Caco-2 (cell line): Measurements from ENCODE around the gene CROCC. TPM values are rescaled to one million over a fixed set of nuclear protein-coding genes. Genes with fewer than 3 reads are reported as not detected.

Experiments
- BruUV-seq: library from RNA; stranded (reverse); fragments of 400-500 nt; replicated peaks from 2 replicates; lab custom pipeline; 2021; lab: Mats Ljungman, UMichigan
- CTCF ChIA-PET: fragments of 300-600 bp; sonication (Branson Sonifier 250); formaldehyde crosslinking; loops from one replicate; lab custom pipeline; 2022; ENCODE audit warnings: antibody characterized with exemption; lab: Charles Lee
- POLR2A ChIA-PET: fragments of 300-600 bp; sonication (Branson Sonifier 250); formaldehyde crosslinking; loops from one replicate; lab custom pipeline; 2022; ENCODE audit warnings: antibody characterized with exemption; lab: Charles Lee
- DNase-seq, 2 experiments: peaks; one replicate each; pipeline versions ENCODE4 v3.0.0 to v3.0.0-alpha.2; 2020 to 2022
- H3K27me3 ChIP-seq: replicated peaks from 2 replicates; pipeline ENCODE4 v1.6.0; 2011; ENCODE audit warnings: low read length; ENCODE audit not compliant: control insufficient read depth, insufficient read depth
- H3K36me3 ChIP-seq: 2 replicates; pipeline ENCODE4 v1.5.1; 2011; ENCODE audit warnings: low read length; ENCODE audit not compliant: control insufficient read depth, insufficient read depth
- H3K4me1 ChIP-seq: fragments of 250-450 bp; sonication (Bioruptor Pico); 2 replicates; pipeline ENCODE4 v1.5.1; 2020; ENCODE audit warnings: mild to moderate bottlenecking
- H3K4me3 ChIP-seq: 2 replicates; pipeline ENCODE4 v1.5.1; 2011; ENCODE audit warnings: low read depth, mild to moderate bottlenecking, control low read depth, low read length
- H3K9me3 ChIP-seq: fragments of 250-450 bp; sonication (Bioruptor Pico); 2 replicates; pipeline ENCODE4 v1.5.1; 2020; ENCODE audit warnings: mild to moderate bottlenecking, moderate library complexity
- H3K27ac Mint-ChIP-seq: one replicate; pipeline ENCODE4 v1.8.0; 2022; ENCODE audit warnings: mixed read lengths; ENCODE audit not compliant: unreplicated experiment
- H3K27me3 Mint-ChIP-seq: one replicate; pipeline ENCODE4 v1.8.0; 2022; ENCODE audit warnings: mixed read lengths; ENCODE audit not compliant: insufficient read depth, unreplicated experiment
- H3K36me3 Mint-ChIP-seq: one replicate; pipeline ENCODE4 v1.8.0; 2022; ENCODE audit warnings: mild to moderate bottlenecking, mixed read lengths; ENCODE audit not compliant: insufficient read depth, unreplicated experiment
- H3K4me1 Mint-ChIP-seq: one replicate; pipeline ENCODE4 v1.8.0; 2022; ENCODE audit warnings: low read depth, mixed read lengths; ENCODE audit not compliant: unreplicated experiment
- H3K4me3 Mint-ChIP-seq: one replicate; pipeline ENCODE4 v1.8.0; 2022; ENCODE audit warnings: mild to moderate bottlenecking, moderate library complexity, mixed read lengths; ENCODE audit not compliant: unreplicated experiment
- H3K9me3 Mint-ChIP-seq: one replicate; pipeline ENCODE4 v1.8.0; 2022; ENCODE audit warnings: mixed read lengths; ENCODE audit not compliant: unreplicated experiment
- intact Hi-C: fragments of 100-400 bp; cut with micrococcal nuclease; formaldehyde crosslinking; loops from one replicate; pipeline ENCODE4 v1.10.0; 2022; ENCODE audit not compliant: unreplicated experiment
- total RNA-seq: library from RNA; stranded (reverse); gene quantifications from 2 replicates; pipeline ENCODE4 v1.2.3, GENCODE V29; 2022
- TF ChIP-seq, protein P1 (sequence below), 2 experiments: fragments of 200-600 bp in 1 of 2; IDR thresholded peaks; 1 replicate in 1 of 2; 2 replicates in 1 of 2; pipeline versions ENCODE4 v1.5.1 to v1.8.0; 2011 to 2022; ENCODE audit warnings: antibody characterized with exemption in 1 of 2, control low read depth in 1 of 2, inconsistent platforms in 1 of 2, low read depth in 1 of 2, low read length in 1 of 2, mild to moderate bottlenecking in 1 of 2, moderate library complexity in 1 of 2; ENCODE audit not compliant: insufficient read depth in 1 of 2, severe bottlenecking in 1 of 2, unreplicated experiment in 1 of 2

Gene CROCC
- total RNA-seq, 1 experiment from 2014 or later, result 7.6 TPM

DNA sequence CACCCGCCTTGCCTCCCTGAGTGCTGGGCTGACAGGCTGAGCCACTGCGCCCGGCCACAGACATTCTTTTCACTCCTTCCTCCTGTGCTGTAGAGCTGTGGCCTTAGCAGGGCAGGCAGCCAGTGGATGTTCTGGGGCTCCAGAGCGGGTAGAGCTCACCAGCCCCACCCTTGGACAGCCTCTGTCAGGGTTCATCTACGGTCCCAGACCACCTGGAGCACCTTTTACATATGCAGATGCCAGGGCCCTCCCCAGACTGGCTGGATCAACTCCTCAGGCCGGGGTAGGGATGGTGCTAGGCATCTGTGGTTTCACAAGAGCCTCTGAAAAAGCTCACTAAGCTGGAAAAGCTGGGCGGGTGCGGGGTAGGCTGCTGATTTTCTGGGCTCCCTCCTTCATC lies 85.4 kb downstream of the CROCC start:
- no peaks in the 10 kb centered on the region for H3K27me3 ChIP-seq
- TF ChIP-seq, protein P1, sequence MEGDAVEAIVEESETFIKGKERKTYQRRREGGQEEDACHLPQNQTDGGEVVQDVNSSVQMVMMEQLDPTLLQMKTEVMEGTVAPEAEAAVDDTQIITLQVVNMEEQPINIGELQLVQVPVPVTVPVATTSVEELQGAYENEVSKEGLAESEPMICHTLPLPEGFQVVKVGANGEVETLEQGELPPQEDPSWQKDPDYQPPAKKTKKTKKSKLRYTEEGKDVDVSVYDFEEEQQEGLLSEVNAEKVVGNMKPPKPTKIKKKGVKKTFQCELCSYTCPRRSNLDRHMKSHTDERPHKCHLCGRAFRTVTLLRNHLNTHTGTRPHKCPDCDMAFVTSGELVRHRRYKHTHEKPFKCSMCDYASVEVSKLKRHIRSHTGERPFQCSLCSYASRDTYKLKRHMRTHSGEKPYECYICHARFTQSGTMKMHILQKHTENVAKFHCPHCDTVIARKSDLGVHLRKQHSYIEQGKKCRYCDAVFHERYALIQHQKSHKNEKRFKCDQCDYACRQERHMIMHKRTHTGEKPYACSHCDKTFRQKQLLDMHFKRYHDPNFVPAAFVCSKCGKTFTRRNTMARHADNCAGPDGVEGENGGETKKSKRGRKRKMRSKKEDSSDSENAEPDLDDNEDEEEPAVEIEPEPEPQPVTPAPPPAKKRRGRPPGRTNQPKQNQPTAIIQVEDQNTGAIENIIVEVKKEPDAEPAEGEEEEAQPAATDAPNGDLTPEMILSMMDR (IDR thresholded peaks at IDR 0.05; ENCODE audit: insufficient read depth in 1 of 2, low read depth in 1 of 2, low read length in 1 of 2, severe bottlenecking in 1 of 2, unreplicated experiment in 1 of 2), result no peak
- H3K27ac Mint-ChIP-seq, result no peak overlapping the region
- no peak overlapping the region for H3K4me3 Mint-ChIP-seq
- H3K36me3 ChIP-seq, result no peaks in the 10 kb centered on the region
- H3K9me3 ChIP-seq, result no peaks in the 10 kb centered on the region
- peaks cover 2% of the 10 kb centered on the region for H3K4me1 Mint-ChIP-seq
- ChIA-PET POLR2A (no interaction called here), CTCF (no interaction called here)
- no TSS peak for BruUV-seq
- H3K27me3 Mint-ChIP-seq, result no peaks in the 10 kb centered on the region
- no peak overlapping the region for H3K4me3 ChIP-seq
- intact Hi-C loops, result no loop called here
- H3K9me3 Mint-ChIP-seq, result no peaks in the 10 kb centered on the region
- no peak for DNase-seq
- no peaks in the 10 kb centered on the region; the same call in 1 of the 2 replicates for H3K4me1 ChIP-seq
- H3K36me3 Mint-ChIP-seq, result no peaks in the 10 kb centered on the region

DNA sequence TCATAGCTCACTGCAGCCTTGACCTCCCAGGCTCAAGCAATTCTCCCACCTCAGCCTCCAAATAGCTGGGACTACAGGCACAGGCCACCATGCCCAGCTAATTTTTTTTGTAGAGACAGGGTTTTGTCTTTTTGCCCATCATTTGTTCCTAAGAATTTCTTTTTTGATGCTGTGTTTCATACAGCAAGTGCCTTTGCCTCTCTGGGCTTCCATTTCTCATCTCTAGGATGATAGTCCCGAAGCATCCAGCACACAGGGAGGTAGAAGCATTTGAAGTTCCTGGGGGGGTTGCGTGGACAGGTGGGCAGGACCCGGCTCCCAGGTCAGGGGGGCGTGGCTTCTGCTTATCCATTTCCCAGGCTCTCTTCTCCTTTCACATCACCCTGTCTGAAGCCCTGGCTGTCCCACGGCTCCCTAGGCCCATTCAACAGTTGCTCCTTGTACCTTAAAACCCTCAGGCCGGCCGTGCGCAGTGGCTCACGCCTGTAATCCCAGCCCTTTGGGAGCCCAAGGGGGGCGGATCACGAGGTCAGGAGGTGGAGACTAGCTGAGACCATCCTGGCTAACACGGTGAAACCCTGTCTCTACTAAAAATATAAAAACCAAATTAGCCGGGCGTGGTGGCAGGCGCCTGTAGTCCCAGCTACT lies 86.6 kb downstream of the CROCC start:
- Histone ChIP-seq H3K36me3 (no peaks in the 10 kb centered on the region), H3K4me3 (no peak overlapping the region), H3K9me3 (no peaks in the 10 kb centered on the region), H3K27me3 (no peaks in the 10 kb centered on the region), H3K4me1 (peaks cover 6% of the 10 kb centered on the region; the same call in 1 of the 2 replicates)
- no TSS peak for BruUV-seq
- Mint-ChIP-seq H3K9me3 (no peaks in the 10 kb centered on the region), H3K27me3 (no peaks in the 10 kb centered on the region), H3K36me3 (no peaks in the 10 kb centered on the region), H3K4me1 (peaks cover 10% of the 10 kb centered on the region), H3K27ac (no peak overlapping the region), H3K4me3 (no peak overlapping the region)
- TF ChIP-seq, protein P1 (IDR thresholded peaks at IDR 0.05; ENCODE audit: insufficient read depth in 1 of 2, low read depth in 1 of 2, low read length in 1 of 2, severe bottlenecking in 1 of 2, unreplicated experiment in 1 of 2), result no peak
- no peak for DNase-seq
- intact Hi-C loops, result no loop called here
- ChIA-PET CTCF (no interaction called here), POLR2A (no interaction called here)

DNA sequence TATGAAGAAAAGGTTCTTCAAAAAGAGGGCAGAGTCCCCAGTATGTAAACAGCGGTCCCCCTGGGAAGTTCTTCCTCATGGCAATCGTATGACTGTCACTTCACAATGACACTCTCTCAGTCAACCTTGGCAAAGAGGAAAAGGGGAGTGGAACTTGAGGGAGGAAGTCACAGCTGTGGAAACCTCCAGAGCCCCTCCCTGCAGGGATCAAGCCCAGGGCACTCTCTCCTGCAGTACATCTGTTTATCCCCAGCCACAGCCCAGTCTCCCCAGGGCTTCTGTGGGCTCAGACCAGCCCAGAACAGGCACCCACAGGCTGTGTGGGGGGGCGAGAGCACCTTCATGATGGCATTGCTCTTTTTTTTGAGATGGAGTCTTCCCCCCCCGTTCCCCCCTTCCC lies 88.0 kb downstream of the CROCC start:
- H3K27ac Mint-ChIP-seq, result no peak overlapping the region
- no peaks in the 10 kb centered on the region for H3K36me3 Mint-ChIP-seq
- no peak overlapping the region for H3K4me3 Mint-ChIP-seq
- no peak overlapping the region for H3K4me3 ChIP-seq
- no peaks in the 10 kb centered on the region for H3K9me3 Mint-ChIP-seq
- no peak for DNase-seq
- no TSS peak for BruUV-seq
- H3K4me1 Mint-ChIP-seq, result peaks cover 10% of the 10 kb centered on the region
- TF ChIP-seq, protein P1 (IDR thresholded peaks at IDR 0.05; ENCODE audit: insufficient read depth in 1 of 2, low read depth in 1 of 2, low read length in 1 of 2, severe bottlenecking in 1 of 2, unreplicated experiment in 1 of 2), result no peak
- ChIA-PET POLR2A (no interaction called here), CTCF (interaction anchor here (0.6 kb wide), 1 partner anchor 85 kb away, joined by 4 read pairs; no protein-coding TSS in a partner anchor)
- H3K27me3 Mint-ChIP-seq, result no peaks in the 10 kb centered on the region
- intact Hi-C loops, result no loop called here
- H3K27me3 ChIP-seq, result no peaks in the 10 kb centered on the region
- H3K9me3 ChIP-seq, result no peaks in the 10 kb centered on the region
- peaks cover 6% of the 10 kb centered on the region; the same call in 1 of the 2 replicates for H3K4me1 ChIP-seq
- no peaks in the 10 kb centered on the region for H3K36me3 ChIP-seq
